ENCODE measurements around the gene KIRREL3.

KIRREL3 gene

DNA sequence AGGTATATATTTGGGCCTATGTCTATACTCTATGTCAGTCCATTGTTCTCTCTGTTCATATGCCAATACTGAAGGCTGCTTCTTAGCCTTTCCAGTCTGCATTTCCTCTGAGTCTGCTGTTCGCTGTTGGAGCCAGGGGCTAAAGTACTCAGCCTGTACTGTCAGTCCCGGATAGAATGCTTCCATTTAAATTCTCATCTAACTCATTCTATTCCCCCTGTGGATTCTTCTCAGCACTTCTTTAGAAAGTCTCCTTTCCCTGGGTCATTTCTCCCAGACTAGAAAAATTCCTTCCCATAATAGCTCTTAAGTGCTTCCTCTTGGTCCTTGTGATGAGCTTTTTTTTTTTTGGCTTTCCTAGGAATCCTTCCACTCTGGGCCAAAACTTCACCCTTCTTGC lies 293.1 kb downstream of the KIRREL3 start:
- no peak for DNase-seq (ENCODE audit: low read depth)

- no peak for DNase-seq (ENCODE audit: low read depth)
These were observed 296.5 kb downstream of the KIRREL3 start for GRCh38 chr11:126704096-126704495.

DNA sequence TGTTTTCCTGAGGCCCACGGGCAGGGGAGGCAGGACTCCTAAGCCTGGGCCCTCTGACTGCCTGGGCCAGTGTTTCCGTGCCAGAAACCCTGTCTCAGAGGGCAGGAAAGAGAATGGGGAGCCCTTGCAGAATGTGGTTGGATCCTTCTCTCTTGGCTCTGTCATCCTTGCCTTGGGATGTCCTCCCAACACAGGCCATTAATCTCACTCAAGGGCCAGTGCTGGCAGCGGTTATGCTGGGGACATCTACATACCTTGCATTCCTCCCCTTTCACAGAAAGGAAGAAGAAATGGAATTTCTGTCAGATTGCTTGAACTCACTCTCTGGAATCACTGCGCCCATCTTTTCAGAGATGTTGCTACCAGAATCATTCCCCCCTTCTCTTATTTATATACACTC lies 296.9 kb downstream of the KIRREL3 start:
- no peak for DNase-seq (ENCODE audit: low read depth)

GRCh38 chr11:126702987-126703386 lies 297.6 kb downstream of the KIRREL3 start:
- DNase-seq (ENCODE audit: low read depth): no peak

DNA sequence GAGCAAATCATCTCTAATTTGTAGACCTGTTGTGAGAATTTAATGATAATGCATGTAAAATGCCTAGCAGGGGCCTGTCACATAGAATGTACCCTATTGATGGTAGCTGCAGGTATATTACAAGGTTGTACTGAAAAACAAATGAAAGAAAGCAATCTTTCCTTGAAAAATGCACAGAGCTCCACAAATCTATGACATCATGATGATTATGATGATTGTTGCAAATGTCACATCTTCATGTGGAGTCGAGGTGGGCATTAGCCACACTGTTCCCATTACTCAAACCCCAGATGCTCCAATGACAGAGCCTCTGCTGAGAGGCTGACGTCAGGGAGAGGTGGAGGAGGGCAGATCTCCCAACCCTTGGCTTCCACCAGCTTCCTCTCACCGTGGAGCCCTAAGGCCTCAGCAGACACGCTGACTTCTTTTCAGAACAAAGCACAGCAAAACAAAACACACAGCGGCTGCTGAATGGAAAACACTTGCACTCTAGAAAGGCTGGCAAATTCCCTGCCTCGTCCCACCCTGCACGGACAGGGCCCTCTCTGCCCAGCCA lies 298.3 kb downstream of the KIRREL3 start:
- no peak for DNase-seq (ENCODE audit: low read depth)

DNA sequence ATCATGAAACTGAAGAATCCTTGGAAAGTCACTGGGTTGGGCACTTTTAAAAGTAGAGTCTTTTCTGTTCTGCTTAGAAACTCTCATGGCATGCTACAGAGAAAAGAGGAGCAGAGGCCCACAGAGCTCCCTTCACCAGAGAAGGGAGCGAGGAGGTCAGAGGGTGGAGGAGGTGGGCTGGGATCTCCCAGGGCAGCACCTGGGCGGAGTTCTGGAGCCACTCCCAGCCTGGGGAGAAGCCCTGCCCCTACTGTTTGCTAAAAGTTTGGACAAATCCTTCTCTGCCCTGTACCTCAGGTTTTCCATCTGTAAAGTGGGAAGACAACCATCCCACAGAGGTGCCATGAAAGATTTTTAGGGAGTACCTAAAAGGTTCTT lies 299.1 kb downstream of the KIRREL3 start:
- DNase-seq (ENCODE audit: low read depth): no peak

GRCh38 chr11:126700768-126701519 lies 299.6 kb downstream of the KIRREL3 start:
- no peak for DNase-seq (ENCODE audit: low read depth)

- no peak for DNase-seq (ENCODE audit: low read depth)
These were observed 302.0 kb downstream of the KIRREL3 start for GRCh38 chr11:126698576-126698975.

DNA sequence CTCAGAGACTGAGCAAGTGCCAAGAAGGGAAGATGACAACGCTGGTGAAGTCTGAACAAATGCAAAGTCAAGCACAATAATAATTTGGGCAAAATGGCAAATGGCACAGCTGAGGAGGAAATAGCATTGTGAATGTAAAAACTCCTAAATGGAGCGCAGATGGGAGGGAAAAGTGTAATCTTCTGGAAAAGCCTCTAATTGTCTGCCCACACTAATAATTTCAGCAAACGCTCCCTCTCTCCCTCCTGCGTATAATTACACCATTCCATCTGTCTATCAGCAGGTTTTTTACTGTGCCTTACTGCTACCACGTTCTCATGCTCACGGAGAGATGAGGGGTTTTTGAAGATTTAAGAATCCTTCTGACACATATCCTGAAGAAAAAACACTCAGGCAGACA lies 302.6 kb downstream of the KIRREL3 start:
- no peak for DNase-seq (ENCODE audit: low read depth)

GRCh38 chr11:126696982-126697381 lies 303.6 kb downstream of the KIRREL3 start:
- DNase-seq (ENCODE audit: low read depth): no peak

DNA sequence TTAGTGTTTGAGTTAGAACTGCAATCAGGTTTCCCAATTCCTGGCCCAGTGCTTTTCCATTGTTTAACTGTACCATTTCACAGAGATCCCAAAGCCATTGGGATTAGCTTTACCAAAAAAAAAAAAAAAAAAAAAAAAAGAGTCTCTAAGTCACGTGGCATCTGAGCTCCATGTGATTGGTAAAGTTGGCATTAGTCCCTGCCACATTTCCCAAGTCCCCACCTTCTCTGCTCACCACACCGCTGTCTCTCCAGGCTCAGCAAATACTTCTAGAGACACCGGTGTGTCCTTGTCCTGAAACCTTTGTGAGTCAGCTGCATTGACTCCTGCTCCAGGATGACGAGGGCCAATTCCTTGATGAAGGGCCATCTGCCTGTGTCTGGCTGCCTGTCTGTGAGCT lies 305.3 kb downstream of the KIRREL3 start:
- DNase-seq (ENCODE audit: low read depth): no peak

GRCh38 chr11:126694065-126694625 lies 306.4 kb downstream of the KIRREL3 start:
- DNase-seq (ENCODE audit: low read depth): no peak

- no peak for DNase-seq (ENCODE audit: low read depth)
These were observed 313.1 kb downstream of the KIRREL3 start for GRCh38 chr11:126687477-126687876.

- no peak for DNase-seq (ENCODE audit: low read depth)
These were observed 313.6 kb downstream of the KIRREL3 start for GRCh38 chr11:126686938-126687337.

DNA sequence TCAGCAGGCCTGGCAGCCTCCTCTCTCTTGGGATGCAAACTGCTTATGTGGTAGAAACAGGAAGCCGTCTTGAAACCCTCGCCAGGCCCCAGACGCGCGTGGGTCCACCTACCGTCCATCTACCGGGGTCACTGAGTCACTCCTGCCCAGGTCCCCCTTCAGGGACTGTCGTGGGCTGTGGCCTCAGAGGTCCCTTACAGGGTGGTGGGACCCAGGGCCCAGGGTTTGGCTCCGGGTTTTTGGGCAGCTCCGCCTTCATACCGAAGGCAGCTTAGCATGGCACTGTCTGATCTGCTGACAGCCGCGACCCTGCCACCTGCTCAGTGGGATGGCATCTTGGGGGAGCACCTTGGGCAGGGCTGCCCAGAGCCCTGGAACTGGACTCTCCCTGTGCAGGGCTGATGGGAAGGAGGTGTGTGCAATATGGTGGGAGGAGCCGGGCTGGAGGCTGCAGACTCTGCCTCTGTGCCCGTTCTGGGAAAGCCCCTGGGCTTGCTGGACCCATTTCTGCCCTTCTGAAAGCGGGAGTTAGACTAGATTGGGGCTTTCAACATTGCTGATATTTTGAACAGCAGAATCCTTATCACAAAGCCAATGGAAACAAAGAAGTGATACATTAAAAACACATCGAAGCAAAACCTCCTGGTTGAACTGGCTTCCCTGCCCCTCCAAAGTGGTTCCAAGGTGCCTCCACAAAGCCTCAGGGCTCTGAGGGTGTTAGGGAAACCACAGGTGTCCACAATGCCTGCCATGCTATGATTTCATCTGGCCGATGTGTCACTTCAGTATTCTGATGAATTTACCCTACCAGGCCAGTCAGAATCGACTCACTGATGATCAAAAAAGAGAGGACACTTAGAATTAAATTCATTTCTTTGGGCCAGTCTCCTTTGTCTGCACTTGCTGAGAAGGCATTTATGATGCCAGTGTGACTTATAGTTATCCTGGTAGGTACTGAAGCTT lies 316.5 kb downstream of the KIRREL3 start:
- no peak for DNase-seq (ENCODE audit: low read depth)

GRCh38 chr11:126682590-126682989 lies 318.0 kb downstream of the KIRREL3 start:
- DNase-seq (ENCODE audit: low read depth): no peak

GRCh38 chr11:126680700-126681099 lies 319.9 kb downstream of the KIRREL3 start:
- DNase-seq (ENCODE audit: low read depth): no peak

DNA sequence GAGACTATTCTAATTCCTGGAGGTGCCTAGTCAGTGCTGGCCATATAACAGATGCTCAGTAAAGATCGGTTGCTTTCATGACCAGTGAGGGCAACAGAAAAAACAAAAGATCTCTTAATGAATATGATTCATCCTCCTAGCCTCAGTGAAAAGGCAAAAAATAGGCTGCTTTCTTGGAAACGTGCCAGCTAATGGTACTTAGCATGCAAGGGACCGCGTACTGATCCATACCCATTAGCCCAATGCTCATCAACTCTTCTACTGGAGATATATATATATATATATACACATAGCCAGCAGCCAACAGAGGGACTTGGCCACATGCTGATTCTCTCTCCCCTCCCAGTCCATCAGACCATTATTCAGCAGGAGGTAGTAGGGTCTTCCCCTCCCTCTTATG lies 320.4 kb downstream of the KIRREL3 start:
- DNase-seq (ENCODE audit: low read depth): no peak

DNA sequence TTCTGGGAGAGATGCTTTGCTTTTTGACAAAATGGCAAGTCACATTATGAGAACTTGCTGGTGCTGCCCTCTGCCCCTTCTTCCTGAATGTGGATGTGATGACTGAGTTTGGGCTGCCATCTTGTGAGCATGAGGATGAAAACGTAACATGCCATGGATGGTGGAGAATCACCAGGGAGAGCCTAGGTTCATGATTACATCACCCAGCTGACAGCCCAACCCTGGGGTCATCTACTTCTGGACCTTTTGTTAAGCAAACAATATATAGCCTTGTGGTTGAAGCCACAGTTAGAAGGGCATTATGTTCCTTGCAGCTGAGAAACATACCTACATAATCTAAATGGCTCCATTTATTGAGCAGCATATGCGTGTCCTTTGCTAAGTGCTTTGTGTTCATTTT lies 321.5 kb downstream of the KIRREL3 start:
- DNase-seq (ENCODE audit: low read depth): no peak

DNA sequence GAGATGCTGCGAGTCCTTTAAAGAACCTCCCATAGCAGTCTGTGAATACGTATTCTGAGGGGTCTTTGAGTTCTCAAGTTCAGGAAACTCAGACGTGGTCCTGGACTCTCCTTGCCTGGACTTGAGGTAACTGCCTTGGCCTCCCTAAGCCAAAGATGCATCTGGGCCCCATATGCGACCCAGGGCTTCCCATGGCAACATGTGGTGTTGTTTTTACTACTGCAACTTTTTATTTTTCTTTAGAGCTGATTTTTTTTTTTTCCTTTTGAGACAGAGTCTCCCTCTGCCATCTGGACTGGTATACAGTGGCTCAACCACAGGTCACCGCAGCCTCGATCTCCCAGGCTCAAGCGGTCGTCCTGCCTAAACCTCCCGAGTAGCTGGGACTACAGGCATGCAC lies 324.0 kb downstream of the KIRREL3 start:
- DNase-seq (ENCODE audit: low read depth): no peak

GRCh38 chr11:126673319-126673718 lies 327.3 kb downstream of the KIRREL3 start:
- no peak for DNase-seq (ENCODE audit: low read depth)

- no peak for DNase-seq (ENCODE audit: low read depth)
These were observed 331.2 kb downstream of the KIRREL3 start for GRCh38 chr11:126669416-126669815.

DNA sequence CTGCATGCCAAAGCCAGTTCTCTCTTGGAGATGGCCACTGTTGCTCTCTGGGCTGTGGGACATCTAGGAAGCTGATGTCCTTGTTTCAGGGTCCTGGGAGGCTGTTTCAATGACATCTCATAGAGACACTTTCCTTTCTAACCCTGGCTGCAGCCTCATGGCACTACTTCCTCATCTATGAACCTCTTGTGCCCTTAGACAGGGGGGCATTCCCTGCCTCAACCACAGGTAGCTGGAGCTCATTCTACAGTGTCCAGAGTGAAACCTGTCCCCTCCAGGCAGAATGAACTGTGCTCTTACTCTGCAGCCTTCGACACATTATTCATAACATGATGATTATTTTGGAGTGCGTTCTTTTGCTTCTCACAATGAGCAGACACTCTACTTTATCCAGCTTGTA lies 335.9 kb downstream of the KIRREL3 start:
- DNase-seq (ENCODE audit: low read depth): no peak

Measured in GM04503 (cell line).